HL-60 (cell line): Measurements from ENCODE around the gene ZFYVE28.
"Not testable (repeated sequence)": the region's sequence is repeated elsewhere in the genome, so short reads cannot be mapped to it uniquely, and the experiment has no call there.

ENCODE experiments used
- DNase-seq, 2 experiments: peaks; one replicate each; pipeline ENCODE4 v3.0.0-alpha.2; 2010 to 2020; ENCODE audit warnings: low read depth in 1 of 2, low spot score in 1 of 2
- H3K27ac ChIP-seq: fragments of 250-450 bp; sonication (Bioruptor Pico); replicated peaks from 2 replicates; pipeline ENCODE4 v1.5.1; 2020; ENCODE audit warnings: mild to moderate bottlenecking, moderate library complexity
- H3K27me3 ChIP-seq: fragments of 250-450 bp; sonication (Bioruptor Pico); 2 replicates; pipeline ENCODE4 v1.5.1; 2021; ENCODE audit warnings: mild to moderate bottlenecking, moderate library complexity; ENCODE audit not compliant: insufficient read depth, poor library complexity, severe bottlenecking
- H3K4me3 ChIP-seq: replicated peaks from 2 replicates; pipeline ENCODE4 v1.5.1; 2011; ENCODE audit warnings: mild to moderate bottlenecking, control low read depth, low read length; ENCODE audit not compliant: insufficient read depth
- GABPA ChIP-seq: IDR thresholded peaks from 2 replicates; pipeline ENCODE4 v1.6.1; 2012; ENCODE audit warnings: low read depth
- POLR2AphosphoS5 ChIP-seq: IDR thresholded peaks from 2 replicates; pipeline ENCODE4 v1.6.1; 2012; ENCODE audit warnings: low read depth
- SPI1 ChIP-seq: IDR thresholded peaks from 2 replicates; pipeline ENCODE4 v1.6.1; 2012; ENCODE audit warnings: low read depth, mild to moderate bottlenecking, borderline replicate concordance
- TF ChIP-seq, protein P1 (sequence below): IDR thresholded peaks from one replicate; pipeline ENCODE4 v1.5.1; 2011; ENCODE audit warnings: low read length, control low read depth, inconsistent platforms; ENCODE audit not compliant: insufficient read depth
- TF ChIP-seq, protein P2 (sequence below): IDR thresholded peaks from 2 replicates; pipeline ENCODE4 v1.6.1; 2012; ENCODE audit warnings: low read depth; ENCODE audit not compliant: insufficient replicate concordance

Gene ZFYVE28

DNA sequence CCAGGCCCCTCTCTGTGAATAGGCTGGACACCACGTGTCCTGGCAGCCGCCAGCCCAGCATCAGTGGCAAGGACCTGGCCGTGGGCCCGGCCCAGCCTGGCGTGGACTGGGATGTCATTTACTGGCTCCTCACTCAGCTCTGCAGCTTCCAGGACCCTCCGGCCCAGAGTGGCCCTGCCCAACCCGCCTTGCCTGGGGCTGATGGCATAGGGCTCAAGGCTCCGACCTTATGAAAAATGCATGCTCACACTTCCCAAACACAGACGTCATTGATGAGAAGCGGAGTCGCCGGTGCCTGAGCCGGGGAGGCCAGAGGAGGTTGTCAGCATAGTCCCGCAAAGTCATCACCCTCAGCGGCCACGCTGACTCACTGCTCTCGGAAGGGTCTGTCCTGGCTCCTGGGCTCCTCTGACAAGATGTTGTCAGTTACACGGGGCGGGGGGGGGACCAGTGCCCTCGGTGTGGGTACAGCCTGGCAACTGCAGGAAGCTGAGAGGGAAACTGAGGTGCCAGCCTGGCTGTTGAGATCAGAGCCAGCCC lies 14.6 kb upstream of the ZFYVE28 start:
- no peaks in the 10 kb centered on the region for H3K27me3 ChIP-seq
- DNase-seq, result no peak
- no peak overlapping the region for H3K27ac ChIP-seq
- TF ChIP-seq SPI1, result no peak
- TF ChIP-seq, protein P1, sequence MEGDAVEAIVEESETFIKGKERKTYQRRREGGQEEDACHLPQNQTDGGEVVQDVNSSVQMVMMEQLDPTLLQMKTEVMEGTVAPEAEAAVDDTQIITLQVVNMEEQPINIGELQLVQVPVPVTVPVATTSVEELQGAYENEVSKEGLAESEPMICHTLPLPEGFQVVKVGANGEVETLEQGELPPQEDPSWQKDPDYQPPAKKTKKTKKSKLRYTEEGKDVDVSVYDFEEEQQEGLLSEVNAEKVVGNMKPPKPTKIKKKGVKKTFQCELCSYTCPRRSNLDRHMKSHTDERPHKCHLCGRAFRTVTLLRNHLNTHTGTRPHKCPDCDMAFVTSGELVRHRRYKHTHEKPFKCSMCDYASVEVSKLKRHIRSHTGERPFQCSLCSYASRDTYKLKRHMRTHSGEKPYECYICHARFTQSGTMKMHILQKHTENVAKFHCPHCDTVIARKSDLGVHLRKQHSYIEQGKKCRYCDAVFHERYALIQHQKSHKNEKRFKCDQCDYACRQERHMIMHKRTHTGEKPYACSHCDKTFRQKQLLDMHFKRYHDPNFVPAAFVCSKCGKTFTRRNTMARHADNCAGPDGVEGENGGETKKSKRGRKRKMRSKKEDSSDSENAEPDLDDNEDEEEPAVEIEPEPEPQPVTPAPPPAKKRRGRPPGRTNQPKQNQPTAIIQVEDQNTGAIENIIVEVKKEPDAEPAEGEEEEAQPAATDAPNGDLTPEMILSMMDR, result no peak
- no peak for TF ChIP-seq GABPA
- no peak for TF ChIP-seq POLR2AphosphoS5
- TF ChIP-seq, protein P2, sequence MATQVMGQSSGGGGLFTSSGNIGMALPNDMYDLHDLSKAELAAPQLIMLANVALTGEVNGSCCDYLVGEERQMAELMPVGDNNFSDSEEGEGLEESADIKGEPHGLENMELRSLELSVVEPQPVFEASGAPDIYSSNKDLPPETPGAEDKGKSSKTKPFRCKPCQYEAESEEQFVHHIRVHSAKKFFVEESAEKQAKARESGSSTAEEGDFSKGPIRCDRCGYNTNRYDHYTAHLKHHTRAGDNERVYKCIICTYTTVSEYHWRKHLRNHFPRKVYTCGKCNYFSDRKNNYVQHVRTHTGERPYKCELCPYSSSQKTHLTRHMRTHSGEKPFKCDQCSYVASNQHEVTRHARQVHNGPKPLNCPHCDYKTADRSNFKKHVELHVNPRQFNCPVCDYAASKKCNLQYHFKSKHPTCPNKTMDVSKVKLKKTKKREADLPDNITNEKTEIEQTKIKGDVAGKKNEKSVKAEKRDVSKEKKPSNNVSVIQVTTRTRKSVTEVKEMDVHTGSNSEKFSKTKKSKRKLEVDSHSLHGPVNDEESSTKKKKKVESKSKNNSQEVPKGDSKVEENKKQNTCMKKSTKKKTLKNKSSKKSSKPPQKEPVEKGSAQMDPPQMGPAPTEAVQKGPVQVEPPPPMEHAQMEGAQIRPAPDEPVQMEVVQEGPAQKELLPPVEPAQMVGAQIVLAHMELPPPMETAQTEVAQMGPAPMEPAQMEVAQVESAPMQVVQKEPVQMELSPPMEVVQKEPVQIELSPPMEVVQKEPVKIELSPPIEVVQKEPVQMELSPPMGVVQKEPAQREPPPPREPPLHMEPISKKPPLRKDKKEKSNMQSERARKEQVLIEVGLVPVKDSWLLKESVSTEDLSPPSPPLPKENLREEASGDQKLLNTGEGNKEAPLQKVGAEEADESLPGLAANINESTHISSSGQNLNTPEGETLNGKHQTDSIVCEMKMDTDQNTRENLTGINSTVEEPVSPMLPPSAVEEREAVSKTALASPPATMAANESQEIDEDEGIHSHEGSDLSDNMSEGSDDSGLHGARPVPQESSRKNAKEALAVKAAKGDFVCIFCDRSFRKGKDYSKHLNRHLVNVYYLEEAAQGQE, result no peak
- no peak overlapping the region for H3K4me3 ChIP-seq

DNA sequence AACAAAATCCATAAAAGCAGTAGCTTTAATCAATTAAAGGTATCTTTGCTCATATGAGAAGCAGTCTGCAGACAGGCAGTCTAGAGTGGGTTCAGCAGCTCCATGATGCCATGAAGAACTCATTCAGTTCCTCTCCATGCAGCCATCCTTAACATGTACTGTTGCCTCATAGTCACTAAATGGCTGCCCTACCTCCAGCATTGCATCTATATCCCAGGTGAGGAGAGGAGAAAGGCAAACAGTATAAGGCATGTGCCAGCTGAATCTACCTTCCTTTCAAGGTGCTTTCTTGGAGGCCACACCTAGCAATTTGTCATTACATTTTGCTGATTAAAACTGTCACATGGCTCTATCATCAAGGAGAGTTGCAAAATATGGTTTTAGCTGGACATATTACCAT lies 13.6 kb upstream of the ZFYVE28 start:
- no peak for DNase-seq
- Histone ChIP-seq H3K4me3 (no peak overlapping the region), H3K27me3 (no peaks in the 10 kb centered on the region), H3K27ac (no peak overlapping the region)
- no peak for TF ChIP-seq GABPA
- TF ChIP-seq, protein P1, result no peak

DNA sequence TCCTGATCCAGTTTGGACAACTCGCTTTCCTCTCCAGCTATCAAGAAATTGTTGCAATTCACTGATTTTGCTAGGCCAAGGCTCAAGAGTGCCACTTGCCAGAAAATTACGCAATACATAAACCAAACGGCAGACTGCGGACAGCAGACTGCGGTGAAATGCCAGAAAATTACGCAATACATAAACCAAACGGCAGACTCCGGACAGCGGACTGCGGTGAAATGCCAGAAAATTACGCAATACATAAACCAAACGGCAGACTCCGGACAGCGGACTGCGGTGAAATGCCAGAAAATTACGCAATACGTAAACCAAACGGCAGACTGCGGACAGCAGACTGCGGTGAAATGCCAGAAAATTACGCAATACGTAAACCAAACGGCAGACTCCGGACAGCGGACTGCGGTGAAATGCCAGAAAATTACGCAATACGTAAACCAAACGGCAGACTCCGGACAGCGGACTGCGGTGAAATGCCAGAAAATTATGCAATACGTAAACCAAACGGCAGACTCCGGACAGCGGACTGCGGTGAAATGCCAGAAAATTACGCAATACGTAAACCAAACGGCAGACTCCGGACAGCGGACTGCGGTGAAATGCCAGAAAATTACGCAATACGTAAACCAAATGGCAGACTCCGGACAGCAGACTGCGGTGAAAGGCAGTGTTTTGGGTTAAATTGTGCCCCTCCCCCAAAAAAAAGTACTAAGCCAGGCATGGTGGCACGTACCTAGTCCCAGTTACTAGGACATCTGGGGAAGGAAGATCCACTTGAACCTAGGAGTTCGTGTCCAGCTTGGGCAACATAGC lies 11.7 kb upstream of the ZFYVE28 start:
- peak; percentile 47 to 49 for DNase-seq
- peak; percentile 50; the same call in 1 of the 2 replicates for TF ChIP-seq POLR2AphosphoS5
- peak overlapping the region; percentile 64 for H3K27ac ChIP-seq
- H3K27me3 ChIP-seq, H3K4me3 ChIP-seq: not testable (repeated sequence)

DNA sequence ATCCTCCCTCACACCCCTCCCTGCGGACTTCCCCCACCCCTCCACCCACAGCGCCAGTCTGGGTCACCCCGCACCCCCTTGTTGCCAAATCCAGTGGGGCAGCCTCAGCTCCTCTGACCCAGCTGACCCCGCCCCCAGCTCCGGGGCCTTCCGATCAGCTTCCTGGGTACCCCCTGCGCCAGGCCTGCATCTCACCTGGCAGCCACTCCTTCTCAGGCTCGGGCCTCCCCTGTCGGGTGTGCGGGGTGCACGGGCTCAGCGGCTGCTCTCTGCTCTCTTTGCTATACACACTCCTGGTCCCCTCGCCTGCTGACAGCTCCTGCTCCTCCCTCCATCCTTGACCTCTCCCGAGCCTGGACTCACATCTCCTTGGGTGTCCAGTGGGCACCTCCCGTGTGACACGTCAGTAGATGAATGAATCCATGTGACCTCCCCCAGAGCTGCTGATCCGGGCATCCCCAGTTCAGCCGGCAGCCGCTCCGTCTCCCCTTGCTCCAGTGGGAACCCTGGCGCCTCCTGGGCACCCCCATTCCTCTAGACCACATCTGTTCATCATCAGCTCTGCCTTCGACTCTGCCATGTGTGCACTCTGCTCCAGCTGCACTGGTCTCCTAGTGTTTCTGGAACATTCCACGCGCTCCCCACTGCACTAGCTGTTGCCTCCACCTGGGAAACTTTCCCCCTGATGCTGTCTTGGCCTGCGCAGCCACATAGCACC lies 10.2 kb upstream of the ZFYVE28 start:
- no peak overlapping the region for H3K27ac ChIP-seq
- DNase-seq, result no peak
- TF ChIP-seq POLR2AphosphoS5 (no peak), SPI1 (no peak), GABPA (no peak)
- TF ChIP-seq, protein P1, result no peak
- TF ChIP-seq, protein P2, result no peak

More for the DNA sequence above, 10.2 kb upstream of the ZFYVE28 start:
- H3K27me3 ChIP-seq, result no peaks in the 10 kb centered on the region
- no peak overlapping the region for H3K4me3 ChIP-seq
